BLaER1 treated with 17β-estradiol and CSF1 and Interleukin-3, amounts not matched to agents 10 nM and 100 nM (cell line): ENCODE measurements around the gene ALG9.
A peak's percentile ranks its signal among the peaks of the same experiment; 100 is the strongest.
"Not testable (repeated sequence)": the region's sequence is repeated elsewhere in the genome, so short reads cannot be mapped to it uniquely, and the experiment has no call there.

Source experiments
- H3K27ac ChIP-seq, 11 experiments: shearing (Covaris generic); formaldehyde crosslinking; 2 replicates each; pipeline ENCODE4 v1.8.1; 2022
- H3K27me3 ChIP-seq, 11 experiments: shearing (Covaris generic); formaldehyde crosslinking; 2 replicates each; pipeline ENCODE4 v1.8.1; 2022
- H3K36me3 ChIP-seq, 11 experiments: shearing (Covaris generic); formaldehyde crosslinking; 2 replicates each; pipeline ENCODE4 v1.8.1; 2022
- H3K4me1 ChIP-seq, 10 experiments: shearing (Covaris generic); formaldehyde crosslinking; 2 replicates each; pipeline ENCODE4 v1.8.1; 2022
- H3K4me2 ChIP-seq, 11 experiments: shearing (Covaris generic); formaldehyde crosslinking; 2 replicates each; pipeline ENCODE4 v1.8.1; 2022
- H3K4me3 ChIP-seq, 10 experiments: shearing (Covaris generic); formaldehyde crosslinking; 2 replicates each; pipeline ENCODE4 v1.8.1; 2022
- H3K9ac ChIP-seq, 11 experiments: shearing (Covaris generic); formaldehyde crosslinking; 2 replicates each; pipeline ENCODE4 v1.8.1; 2022
- H3K9me3 ChIP-seq, 11 experiments: shearing (Covaris generic); formaldehyde crosslinking; replicated peaks in 1 of 11; 2 replicates each; pipeline ENCODE4 v1.8.1; 2022
- H4K20me1 ChIP-seq, 11 experiments: shearing (Covaris generic); formaldehyde crosslinking; 2 replicates each; pipeline ENCODE4 v1.8.1; 2022
- Cebpa-rat ChIP-seq, 11 experiments: shearing (Covaris generic); IDR thresholded peaks; 2 replicates each; pipeline ENCODE4 v1.8.1; 2022

Gene ALG9

DNA sequence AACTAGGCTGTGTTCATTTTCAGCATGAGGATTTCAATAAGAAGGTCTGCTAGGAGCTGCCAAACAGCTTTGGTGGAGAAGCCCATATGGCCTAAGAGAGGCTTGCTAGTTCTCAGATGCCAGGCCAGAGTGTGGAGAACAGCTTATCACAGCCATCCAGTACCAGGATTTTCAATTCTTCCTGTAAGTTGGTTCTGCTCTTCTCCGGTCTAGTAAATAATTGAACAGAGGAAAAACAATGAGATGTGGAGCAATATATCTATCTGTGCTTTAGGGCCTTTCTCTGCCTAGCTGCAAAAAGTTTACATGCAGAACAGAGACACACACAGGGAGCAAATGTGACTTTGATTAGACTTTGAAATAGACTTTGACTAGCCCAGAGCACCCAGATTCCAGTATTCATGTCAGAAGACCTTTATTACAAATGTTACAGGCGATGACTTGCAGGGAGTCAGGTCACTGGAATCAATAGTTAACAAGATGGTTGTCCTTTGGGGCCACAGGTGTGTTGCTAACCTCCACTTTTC, 85.4 kb downstream of the ALG9 start:
- H3K27me3 ChIP-seq: no peaks in the 10 kb centered on the region
- no peak overlapping the region for H3K4me2 ChIP-seq
- TF ChIP-seq Cebpa-rat (IDR thresholded peaks at IDR 0.05): no peak

GRCh38 chr11:111785076-111785475, 86.3 kb downstream of the ALG9 start:
- peaks cover 4 to 42% (median 31%) of the 10 kb centered on the region in 11 experiments; a peak in 20 of 22 replicates for H3K36me3 ChIP-seq
- H4K20me1 ChIP-seq: no peaks in the 10 kb centered on the region
- no peak overlapping the region for H3K4me3 ChIP-seq
- no peak overlapping the region for H3K27ac ChIP-seq
- peak overlapping the region in 6 of 11 experiments; percentile 6 to 54 (median 42); a peak in 11 of 22 replicates for H3K4me2 ChIP-seq
- peaks cover 8 to 29% (median 20%) of the 10 kb centered on the region in 10 experiments for H3K4me1 ChIP-seq
- no peak for TF ChIP-seq Cebpa-rat (IDR thresholded peaks at IDR 0.05)
- peak overlapping the region in 1 of 11 experiments; percentile 27; a peak in 1 of 22 replicates for H3K9ac ChIP-seq
- no peaks in the 10 kb centered on the region for H3K9me3 ChIP-seq
- no peaks in the 10 kb centered on the region for H3K27me3 ChIP-seq

More for the DNA sequence above, 85.4 kb downstream of the ALG9 start:
- no peaks in the 10 kb centered on the region for H4K20me1 ChIP-seq
- H3K27ac ChIP-seq: no peak overlapping the region
- no peak overlapping the region for H3K4me3 ChIP-seq
- H3K9ac ChIP-seq: no peak overlapping the region
- peaks cover 8 to 29% (median 20%) of the 10 kb centered on the region in 10 experiments for H3K4me1 ChIP-seq
- H3K36me3 ChIP-seq: peaks cover 4 to 42% (median 31%) of the 10 kb centered on the region in 11 experiments; a peak in 20 of 22 replicates
- no peaks in the 10 kb centered on the region for H3K9me3 ChIP-seq

DNA sequence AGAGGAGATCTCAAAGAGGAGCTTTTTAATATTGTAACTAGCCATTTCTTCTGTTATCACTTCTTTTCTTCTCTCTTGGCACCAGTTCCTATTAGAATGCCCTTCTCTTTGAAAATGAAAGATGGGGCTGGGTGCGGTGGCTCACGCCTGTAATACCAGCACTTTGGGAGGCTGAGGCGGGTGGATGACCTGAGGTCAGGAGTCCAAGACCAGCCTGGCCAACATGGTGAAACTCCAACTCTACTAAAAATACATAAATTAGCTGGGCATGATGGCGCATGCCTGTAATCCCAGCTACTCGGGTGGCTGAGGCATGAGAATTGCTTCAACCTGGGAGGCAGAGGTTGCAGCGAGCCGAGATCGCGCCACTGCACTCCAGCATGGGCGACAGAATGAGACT, 87.1 kb downstream of the ALG9 start:
- H4K20me1 ChIP-seq, H3K27ac ChIP-seq, H3K27me3 ChIP-seq, H3K9me3 ChIP-seq, H3K9ac ChIP-seq, H3K4me3 ChIP-seq: not testable (repeated sequence)
- Histone ChIP-seq H3K4me1 (peaks cover 8 to 29% (median 20%) of the 10 kb centered on the region in 10 experiments), H3K36me3 (peaks cover 4 to 42% (median 31%) of the 10 kb centered on the region in 11 experiments; a peak in 20 of 22 replicates), H3K4me2 (peak overlapping the region in 4 of 11 experiments; percentile 38 to 54 (median 48); a peak in 8 of 22 replicates)

DNA sequence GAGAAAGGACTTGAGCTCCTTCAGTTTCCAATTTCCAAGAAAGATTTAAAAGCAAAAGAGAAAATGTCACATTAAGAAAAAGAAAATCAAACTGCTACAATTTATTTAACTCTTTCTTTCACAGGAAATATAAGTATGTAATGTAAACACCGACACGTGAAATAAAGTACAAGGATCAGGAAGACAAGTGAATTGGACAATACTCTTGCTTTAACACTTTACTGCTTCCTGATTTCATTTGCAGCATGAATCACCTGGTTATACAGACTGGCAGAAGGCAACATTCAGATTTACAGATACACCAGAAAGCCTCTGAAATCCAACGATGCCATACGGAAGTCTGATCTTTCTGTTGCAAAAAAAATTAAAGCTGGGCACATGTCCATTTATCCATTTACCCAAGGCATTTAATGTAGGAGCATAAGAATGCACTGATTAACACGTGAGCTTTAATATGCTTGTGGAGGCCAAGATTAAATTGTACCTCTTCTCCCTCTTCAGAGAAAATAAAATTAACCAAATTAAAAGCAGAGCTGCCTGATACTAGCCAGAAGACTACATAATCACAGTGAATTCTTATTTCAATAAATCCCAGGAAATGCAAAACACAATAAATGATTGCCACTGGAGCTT, 89.2 kb downstream of the ALG9 start:
- Histone ChIP-seq H3K27ac (no peak overlapping the region), H3K4me1 (peaks cover 0 to 17% (median 10%) of the 10 kb centered on the region in 10 experiments; a peak in 12 of 20 replicates), H3K4me3 (no peak overlapping the region)

DNA sequence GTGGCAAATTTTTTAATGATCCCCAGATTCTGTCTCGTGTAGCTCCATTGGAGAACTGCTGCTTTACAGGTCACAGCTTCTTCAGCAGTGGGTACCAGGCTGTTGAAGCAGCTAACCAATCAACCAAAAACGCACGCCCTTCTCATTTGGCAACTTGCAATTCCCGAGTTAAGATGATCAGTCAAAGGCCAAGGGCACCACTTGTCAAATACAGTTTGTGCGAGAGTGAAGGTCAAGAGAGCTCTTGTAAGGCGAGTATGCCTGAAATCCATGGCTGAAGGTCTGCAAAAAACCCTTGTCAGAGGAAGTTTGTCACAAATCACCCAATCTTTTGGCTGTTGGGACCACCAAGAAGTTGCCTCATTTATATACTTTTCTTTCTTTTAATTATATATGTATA, 92.3 kb downstream of the ALG9 start:
- peaks cover 0 to 10% (median 7%) of the 10 kb centered on the region in 10 experiments; a peak in 7 of 20 replicates for H3K4me1 ChIP-seq
- no peak overlapping the region for H3K27ac ChIP-seq

More for the DNA sequence above, 89.2 kb downstream of the ALG9 start:
- H3K4me2 ChIP-seq: no peak overlapping the region
- no peaks in the 10 kb centered on the region for H3K27me3 ChIP-seq
- TF ChIP-seq Cebpa-rat (IDR thresholded peaks at IDR 0.05): no peak
- no peaks in the 10 kb centered on the region for H4K20me1 ChIP-seq
- peaks cover 4 to 36% (median 31%) of the 10 kb centered on the region in 11 experiments; a peak in 20 of 22 replicates for H3K36me3 ChIP-seq
- no peak overlapping the region for H3K9ac ChIP-seq
- H3K9me3 ChIP-seq: no peaks in the 10 kb centered on the region

DNA sequence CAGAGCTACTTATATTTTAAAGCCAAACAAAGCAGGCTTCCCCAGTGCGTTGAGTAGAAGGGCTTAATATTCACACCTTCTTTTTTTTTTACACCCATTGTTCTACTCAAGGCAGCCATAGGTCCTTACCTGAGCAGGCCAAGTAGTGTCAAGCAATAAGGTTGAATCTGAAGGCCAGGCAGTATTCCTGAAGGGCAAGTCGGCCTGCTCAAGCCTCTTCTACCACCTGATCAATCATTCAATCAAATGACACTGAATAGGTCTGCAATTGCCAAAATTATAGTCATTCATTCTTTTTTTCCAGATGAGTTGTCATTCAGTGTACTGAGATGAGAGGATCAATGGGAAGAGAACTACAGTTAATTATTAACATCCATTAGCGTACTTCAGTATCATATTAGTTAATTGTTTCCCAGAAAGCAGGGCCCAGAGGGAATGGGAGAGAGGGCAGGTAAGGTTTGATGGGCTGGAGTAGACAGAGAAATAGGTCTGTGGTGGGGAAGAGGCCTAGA, 93.3 kb downstream of the ALG9 start:
- Histone ChIP-seq H3K4me3 (no peak overlapping the region), H3K4me2 (no peak overlapping the region), H3K4me1 (peaks cover 0 to 10% (median 7%) of the 10 kb centered on the region in 10 experiments; a peak in 7 of 20 replicates), H3K27me3 (no peaks in the 10 kb centered on the region), H3K36me3 (peaks cover 0 to 8% (median 0%) of the 10 kb centered on the region in 11 experiments; a peak in 3 of 22 replicates), H4K20me1 (no peaks in the 10 kb centered on the region), H3K9ac (no peak overlapping the region; a peak in 2 of 22 replicates), H3K9me3 (no peaks in the 10 kb centered on the region), H3K27ac (no peak overlapping the region)
- no peak for TF ChIP-seq Cebpa-rat (IDR thresholded peaks at IDR 0.05)

More for the DNA sequence above, 92.3 kb downstream of the ALG9 start:
- H3K4me2 ChIP-seq: no peak overlapping the region
- H3K27me3 ChIP-seq: no peaks in the 10 kb centered on the region
- H3K36me3 ChIP-seq: peaks cover 0 to 14% (median 5%) of the 10 kb centered on the region in 11 experiments; a peak in 8 of 22 replicates
- no peak overlapping the region for H3K4me3 ChIP-seq
- no peaks in the 10 kb centered on the region for H3K9me3 ChIP-seq
- TF ChIP-seq Cebpa-rat (IDR thresholded peaks at IDR 0.05): no peak
- no peaks in the 10 kb centered on the region for H4K20me1 ChIP-seq
- H3K9ac ChIP-seq: no peak overlapping the region

GRCh38 chr11:111777094-111778046, 94.0 kb downstream of the ALG9 start:
- no peak for TF ChIP-seq Cebpa-rat (IDR thresholded peaks at IDR 0.05)
- Histone ChIP-seq H4K20me1 (no peaks in the 10 kb centered on the region), H3K27me3 (no peaks in the 10 kb centered on the region), H3K27ac (no peak overlapping the region), H3K4me2 (peak overlapping the region in 2 of 11 experiments; percentile 1 to 10; a peak in 2 of 22 replicates), H3K9me3 (no peaks in the 10 kb centered on the region), H3K9ac (no peak overlapping the region; a peak in 2 of 22 replicates), H3K4me1 (peaks cover 0 to 10% (median 7%) of the 10 kb centered on the region in 10 experiments; a peak in 7 of 20 replicates), H3K4me3 (no peak overlapping the region), H3K36me3 (peaks cover 0 to under 1% (median 0%) of the 10 kb centered on the region in 11 experiments; a peak in 1 of 22 replicates)

DNA sequence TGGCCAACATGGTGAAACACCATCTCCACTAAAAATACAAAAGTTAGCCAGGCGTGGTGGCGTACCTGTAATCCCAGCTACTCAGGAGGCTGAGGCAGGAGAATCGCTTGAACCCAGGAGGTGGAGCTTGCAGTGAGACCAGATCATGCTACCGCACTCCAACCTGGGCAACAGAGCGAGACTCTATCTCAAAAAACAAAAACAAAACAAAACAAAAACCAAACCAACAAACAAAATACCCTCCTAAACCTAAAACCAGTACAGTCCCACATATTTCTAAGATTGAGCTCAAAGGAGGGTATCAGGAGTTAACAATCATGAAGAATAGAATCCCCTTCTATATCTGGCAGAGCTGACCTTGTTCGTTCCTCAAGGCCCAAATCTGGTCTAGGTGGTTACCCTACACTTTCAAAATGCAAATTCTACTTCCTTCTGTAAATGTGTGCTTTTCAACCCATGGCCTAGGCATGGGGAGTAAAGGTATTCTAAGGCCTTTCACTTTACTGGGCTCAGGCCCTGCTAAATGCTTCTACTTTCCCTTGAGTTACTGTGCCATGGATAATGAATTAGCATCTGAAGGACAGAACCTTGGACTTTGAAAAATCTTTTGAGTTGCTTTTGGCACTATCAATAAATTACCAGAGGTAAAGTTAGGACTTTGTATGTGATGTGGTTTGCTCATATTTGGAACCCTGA, 94.8 kb downstream of the ALG9 start:
- Histone ChIP-seq H3K27ac (no peak overlapping the region), H3K4me1 (peaks cover 0 to 10% (median 7%) of the 10 kb centered on the region in 10 experiments; a peak in 7 of 20 replicates), H3K9me3 (no peaks in the 10 kb centered on the region), H3K27me3 (no peaks in the 10 kb centered on the region), H4K20me1 (no peaks in the 10 kb centered on the region), H3K9ac (no peak overlapping the region; a peak in 1 of 22 replicates), H3K4me2 (peak overlapping the region in 3 of 11 experiments; percentile 1 to 10 (median 1); a peak in 3 of 22 replicates), H3K36me3 (no peaks in the 10 kb centered on the region), H3K4me3 (no peak overlapping the region)
- TF ChIP-seq Cebpa-rat (IDR thresholded peaks at IDR 0.05): no peak
